HCT116 (cell line): ENCODE measurements around the gene AATF. TPM values are rescaled to one million over a fixed set of nuclear protein-coding genes. Genes with fewer than 3 reads are reported as not detected.

Source experiments
- ATAC-seq: fragments of 200-7000 bp; cut with Tn5 transposase; 2 replicates; pipeline ENCODE4 v1.9.1; 2020; ENCODE audit warnings: mild to moderate bottlenecking, moderate library complexity
- BruUV-seq: library from RNA; stranded (reverse); fragments of 400-500 nt; replicated peaks from 2 replicates; lab custom pipeline; 2021; lab: Mats Ljungman, UMichigan
- CTCF ChIA-PET: fragments of 300-600 bp; sonication (Branson Sonifier 250); formaldehyde crosslinking; loops from one replicate; lab custom pipeline; 2021; ENCODE audit warnings: antibody characterized with exemption; lab: Charles Lee
- POLR2A ChIA-PET: fragments of 300-600, 350-600 bp; sonication (Branson Sonifier 250); formaldehyde crosslinking; loops from one replicate; lab custom pipeline; 2021; ENCODE audit warnings: antibody characterized with exemption; lab: Charles Lee
- RAD21 ChIA-PET, 2 experiments: fragments of 300-600 bp; sonication (Branson Sonifier 250); formaldehyde crosslinking; loops; one replicate each; lab custom pipeline; 2023; ENCODE audit warnings: low total read pairs in 2 of 2; ENCODE audit not compliant: uncharacterized antibody in 2 of 2, unreplicated experiment in 2 of 2, low non-redundant PET in 1 of 2; lab: Charles Lee
- DNase-seq: peaks from one replicate; pipeline ENCODE4 v3.0.0-alpha.2; 2010; ENCODE audit warnings: low read depth, low spot score
- H2AFZ ChIP-seq: fragments of 200-600 bp; shearing (Covaris generic), sonication (generic); 2 replicates; pipeline ENCODE4 v1.6.1; 2017; ENCODE audit warnings: low read depth, mixed run types, mixed read lengths, antibody characterized with exemption, low read length; ENCODE audit not compliant: poor library complexity, severe bottlenecking
- H3K27ac ChIP-seq: 2 replicates; pipeline ENCODE4 v1.5.1; 2012; ENCODE audit warnings: low read depth, low read length
- H3K27me3 ChIP-seq: fragments of 200-600 bp; sonication (generic); 2 replicates; pipeline ENCODE4 v1.6.1; 2016; ENCODE audit warnings: mixed run types, low read length, mixed read lengths; ENCODE audit not compliant: insufficient read depth
- H3K36me3 ChIP-seq, 2 experiments: fragments of 200-500 bp in 1 of 2; fragments of 200-600 bp in 1 of 2; sonication (Bioruptor generic) in 1 of 2; sonication (generic) in 1 of 2; 2 replicates each; pipeline versions ENCODE4 v1.5.1 to v1.6.1; 2014 to 2016; ENCODE audit warnings: low read length in 2 of 2, inconsistent platforms in 1 of 2, mixed read lengths in 1 of 2, mixed run types in 1 of 2; ENCODE audit not compliant: insufficient read depth in 2 of 2, control insufficient read depth in 1 of 2
- H3K4me1 ChIP-seq, 2 experiments: fragments of 200-600 bp in 1 of 2; sonication (generic) in 1 of 2; 2 replicates each; pipeline versions ENCODE4 v1.5.1 to v1.6.1; 2012 to 2017; ENCODE audit warnings: low read length in 2 of 2, inconsistent platforms in 1 of 2, mild to moderate bottlenecking in 1 of 2, mixed read lengths in 1 of 2, mixed run types in 1 of 2, moderate library complexity in 1 of 2; ENCODE audit not compliant: insufficient read depth in 2 of 2, control insufficient read depth in 1 of 2
- H3K4me2 ChIP-seq: fragments of 200-600 bp; sonication (generic); 2 replicates; pipeline ENCODE4 v1.6.1; 2017; ENCODE audit warnings: mixed run types, low read length, mixed read lengths
- H3K4me3 ChIP-seq, 2 experiments: fragments of 200-600 bp in 1 of 2; sonication (generic) in 1 of 2; replicated peaks in 1 of 2; 2 replicates each; pipeline ENCODE4 v1.5.1; 2011 to 2016; ENCODE audit warnings: low read length in 2 of 2, control low read depth in 1 of 2, low read depth in 1 of 2, mild to moderate bottlenecking in 1 of 2, mixed read lengths in 1 of 2, mixed run types in 1 of 2
- H3K79me2 ChIP-seq: fragments of 200-600 bp; sonication (generic); 2 replicates; pipeline ENCODE4 v1.6.1; 2017; ENCODE audit warnings: mild to moderate bottlenecking, mixed run types, low read length, moderate library complexity, mixed read lengths; ENCODE audit not compliant: insufficient read depth
- H3K9ac ChIP-seq: fragments of 200-600 bp; sonication (generic); 2 replicates; pipeline ENCODE4 v1.6.1; 2016; ENCODE audit warnings: low read length, mixed read lengths
- H3K9me2 ChIP-seq: fragments of 200-600 bp; sonication (generic), shearing (Covaris generic); 2 replicates; pipeline ENCODE4 v1.6.1; 2017; ENCODE audit warnings: mixed run types, mild to moderate bottlenecking, moderate library complexity; ENCODE audit not compliant: insufficient read depth
- H3K9me3 ChIP-seq, 2 experiments: fragments of 200-500 bp in 1 of 2; fragments of 200-600 bp in 1 of 2; sonication (Bioruptor generic) in 1 of 2; sonication (generic) in 1 of 2; 2 replicates each; pipeline ENCODE4 v1.6.1; 2014 to 2017; ENCODE audit warnings: low read length in 2 of 2, mixed read lengths in 2 of 2, inconsistent platforms in 1 of 2, low read depth in 1 of 2, mild to moderate bottlenecking in 1 of 2, mixed run types in 1 of 2, moderate library complexity in 1 of 2; ENCODE audit not compliant: control insufficient read depth in 1 of 2, insufficient read depth in 1 of 2
- H4K20me1 ChIP-seq: fragments of 200-600 bp; sonication (generic), shearing (Covaris generic); 2 replicates; pipeline ENCODE4 v1.6.1; 2017; ENCODE audit warnings: mixed run types, mild to moderate bottlenecking, moderate library complexity; ENCODE audit not compliant: insufficient read depth
- EGR1 ChIP-seq: IDR thresholded peaks from 2 replicates; pipeline ENCODE4 v1.6.1; 2012; ENCODE audit warnings: low read depth
- EZH2 ChIP-seq: fragments of 200-600 bp; sonication (generic); IDR thresholded peaks from 2 replicates; pipeline ENCODE4 v1.6.1; 2017; ENCODE audit warnings: antibody characterized with exemption, mixed run types
- EZH2phosphoT487 ChIP-seq: fragments of 200-600 bp; IDR thresholded peaks from 2 replicates; pipeline ENCODE4 v1.6.1; 2018; ENCODE audit warnings: antibody characterized with exemption, borderline replicate concordance
- FOSL1 ChIP-seq: IDR thresholded peaks from 2 replicates; pipeline ENCODE4 v1.6.1; 2012; ENCODE audit warnings: low read depth
- JUND ChIP-seq: IDR thresholded peaks from 2 replicates; pipeline ENCODE4 v1.6.1; 2012
- RAD21 ChIP-seq: IDR thresholded peaks from 2 replicates; pipeline ENCODE4 v1.6.1; 2012; ENCODE audit warnings: low read depth, mild to moderate bottlenecking
- SP1 ChIP-seq: IDR thresholded peaks from 2 replicates; pipeline ENCODE4 v1.6.1; 2012; ENCODE audit warnings: low read depth
- SRF ChIP-seq: IDR thresholded peaks from 2 replicates; pipeline ENCODE4 v1.6.1; 2012; ENCODE audit warnings: low read depth
- TCF7L2 ChIP-seq: IDR thresholded peaks from 2 replicates; pipeline ENCODE4 v1.7.0; 2011; ENCODE audit warnings: borderline replicate concordance, inconsistent platforms; ENCODE audit not compliant: insufficient read depth, insufficient read length; ENCODE audit errors: extremely low read depth
- ZNF274 ChIP-seq: fragments of 200-500 bp; sonication (Bioruptor generic); IDR thresholded peaks from 2 replicates; pipeline ENCODE4 v1.6.1; 2014; ENCODE audit warnings: mild to moderate bottlenecking, low read depth, low read length, inconsistent platforms
- intact Hi-C: fragments of 100-400 bp; cut with micrococcal nuclease; formaldehyde crosslinking; loops from 2 replicates; pipeline ENCODE4 v1.10.0; 2022
- total RNA-seq: library from RNA; stranded (reverse); gene quantifications from one replicate; pipeline ENCODE4 v1.2.1, GENCODE V29; 2021; ENCODE audit not compliant: unreplicated experiment

Gene AATF
- total RNA-seq, 1 experiment from 2014 or later: 105 TPM

DNA sequence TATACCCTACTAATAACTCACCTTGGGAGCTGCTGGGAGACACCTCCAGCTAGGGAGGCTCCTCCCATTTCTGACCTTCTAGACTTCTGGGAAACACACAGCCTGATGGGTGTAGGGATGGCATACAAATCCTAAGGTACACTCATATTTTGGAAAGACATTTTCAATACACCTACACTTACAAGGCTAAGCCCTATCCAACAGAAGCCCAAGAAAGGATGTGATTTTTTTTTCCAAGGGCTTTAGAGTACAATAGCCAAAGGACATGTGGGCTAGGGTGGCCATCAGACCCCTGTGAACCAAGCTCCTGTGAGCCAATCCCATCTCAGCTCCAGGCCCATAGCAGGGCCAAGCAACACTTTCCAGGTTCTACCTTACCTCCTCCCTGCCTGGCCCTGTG, 143.9 kb downstream of the AATF start:
- DNase-seq (no peak), ATAC-seq (no peak)
- no peaks in the 10 kb centered on the region for H3K27me3 ChIP-seq
- no peak for TF ChIP-seq SP1
- TF ChIP-seq SRF: no peak
- TF ChIP-seq EGR1: no peak
- no peak for TF ChIP-seq ZNF274
- no peaks in the 10 kb centered on the region for H3K9me3 ChIP-seq
- RAD21 ChIA-PET: no interaction called here
- H3K4me2 ChIP-seq: no peak overlapping the region
- peaks cover 25 to 34% of the 10 kb centered on the region in 2 experiments; a peak in 3 of 4 replicates for H3K36me3 ChIP-seq
- H3K79me2 ChIP-seq: no peaks in the 10 kb centered on the region
- CTCF ChIA-PET: no interaction called here
- POLR2A ChIA-PET: no interaction called here
- H3K9me2 ChIP-seq: no peaks in the 10 kb centered on the region
- no peak overlapping the region for H3K4me3 ChIP-seq
- H2AFZ ChIP-seq: no peak overlapping the region
- intact Hi-C loops: no loop called here
- BruUV-seq: no TSS peak
- H3K27ac ChIP-seq: no peak overlapping the region
- no peak overlapping the region for H3K9ac ChIP-seq
- no peaks in the 10 kb centered on the region for H3K4me1 ChIP-seq
- no peaks in the 10 kb centered on the region for H4K20me1 ChIP-seq

GRCh38 chr17:37094391-37094790, 145.6 kb downstream of the AATF start:
- no peak overlapping the region for H3K9ac ChIP-seq
- no peaks in the 10 kb centered on the region for H3K27me3 ChIP-seq
- no peak overlapping the region for H3K27ac ChIP-seq
- no peak overlapping the region for H3K4me3 ChIP-seq
- no peaks in the 10 kb centered on the region for H4K20me1 ChIP-seq
- intact Hi-C loops: no loop called here
- RAD21 ChIA-PET: no interaction called here
- CTCF ChIA-PET: no interaction called here
- POLR2A ChIA-PET: no interaction called here
- BruUV-seq: no TSS peak
- no peaks in the 10 kb centered on the region for H3K9me3 ChIP-seq
- DNase-seq (no peak), ATAC-seq (no peak)
- H2AFZ ChIP-seq: no peak overlapping the region
- H3K36me3 ChIP-seq: peaks cover 19 to 38% of the 10 kb centered on the region in 2 experiments; a peak in 3 of 4 replicates
- H3K79me2 ChIP-seq: no peaks in the 10 kb centered on the region
- H3K4me2 ChIP-seq: no peak overlapping the region
- H3K9me2 ChIP-seq: no peaks in the 10 kb centered on the region
- H3K4me1 ChIP-seq: no peaks in the 10 kb centered on the region
- TF ChIP-seq ZNF274: no peak
- no peak for TF ChIP-seq FOSL1
- no peak for TF ChIP-seq EZH2
- TF ChIP-seq EZH2phosphoT487: no peak
- no peak for TF ChIP-seq JUND
- TF ChIP-seq TCF7L2: no peak
- no peak for TF ChIP-seq RAD21
- TF ChIP-seq SP1: no peak
